ENCODE data around the gene OVCA2.

- TF ChIP-seq ZNF274 (IDR thresholded peaks at IDR 0.05; ENCODE audit: low read depth, low read length) (no peak), YY1 (IDR thresholded peaks at IDR 0.05; ENCODE audit: insufficient read depth, insufficient read length) (no peak), SUZ12 (IDR thresholded peaks at IDR 0.05; ENCODE audit: extremely low read depth, insufficient read depth, insufficient read length) (no peak)
Observed at GRCh38 chr17:2068031-2068518, 26.3 kb downstream of the OVCA2 start.

Measured in NT2/D1 (cell line).